Stimulated activated CD8-positive, alpha-beta memory T cell treated with anti-CD3 and anti-CD28 coated beads, Interleukin-15, amount 100 ng/mL, for 48 hours (primary cell): ENCODE data around the gene AHSP.
"Not testable (repeated sequence)": the region's sequence is repeated elsewhere in the genome, so short reads cannot be mapped to it uniquely, and the experiment has no call there.

ENCODE experiments used
- DNase-seq, 2 donors: peaks; one replicate each; pipeline ENCODE4 v3.0.0-alpha.2; 2020; ENCODE audit warnings: low read depth in 2 of 2

Gene AHSP

DNA sequence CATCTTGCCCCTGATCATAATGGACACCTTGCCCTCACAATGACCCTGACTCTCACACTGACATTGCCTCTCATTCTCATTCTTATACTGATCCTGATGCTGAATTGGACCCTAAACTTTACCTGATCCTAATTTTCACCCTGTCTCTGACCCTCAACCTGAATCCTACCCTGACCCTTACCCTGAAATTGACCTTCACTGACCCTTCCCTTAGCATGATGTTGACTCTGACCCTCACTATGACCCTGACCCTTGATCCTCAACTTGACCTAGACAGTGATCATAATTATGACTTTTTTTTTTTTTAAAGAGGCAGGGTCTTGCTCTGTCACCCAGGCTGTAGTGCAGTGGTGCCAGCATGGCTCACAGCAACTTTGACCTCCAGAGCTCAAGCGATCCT lies 3.4 kb downstream of the AHSP start:
- no peak for DNase-seq

DNA sequence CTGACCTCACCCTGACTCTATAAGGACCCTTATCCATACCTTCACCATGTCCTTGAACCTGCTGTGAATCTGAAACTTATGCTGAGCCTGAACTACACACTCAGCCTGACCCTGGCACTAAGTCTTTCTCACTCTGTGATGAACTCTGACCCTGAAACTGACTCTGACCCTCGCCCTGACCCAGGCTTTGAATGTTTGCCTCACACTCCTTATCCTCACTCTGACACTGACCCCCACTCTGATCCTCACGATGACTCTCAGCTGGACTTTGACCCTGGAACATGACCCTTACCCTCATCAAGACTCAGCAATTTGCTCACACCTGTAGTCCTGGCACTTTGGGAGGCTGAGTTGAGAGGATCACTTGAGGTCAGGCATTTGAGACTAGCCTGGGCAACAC lies 4.4 kb downstream of the AHSP start:
- DNase-seq = no peak

DNA sequence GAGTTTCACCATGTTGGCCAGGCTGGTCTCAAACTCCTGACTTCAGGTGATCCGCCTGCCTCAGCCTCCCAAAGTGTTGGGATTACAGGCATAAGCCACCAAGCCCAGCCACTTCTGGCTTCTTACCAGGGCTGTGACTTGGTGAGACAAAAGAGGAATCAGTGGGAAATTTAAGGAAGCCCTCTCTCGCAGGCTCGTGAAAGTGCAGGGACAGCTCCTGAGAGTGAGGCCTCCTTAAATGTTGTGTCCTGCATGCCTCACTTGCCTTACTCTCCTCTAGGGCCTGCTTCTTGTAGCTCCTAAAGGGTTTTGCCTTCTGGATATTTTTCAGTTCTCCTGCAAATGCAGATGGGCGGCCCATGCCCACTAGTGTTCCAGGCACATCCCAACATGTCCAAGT lies 5.2 kb downstream of the AHSP start:
- no peak for DNase-seq

DNA sequence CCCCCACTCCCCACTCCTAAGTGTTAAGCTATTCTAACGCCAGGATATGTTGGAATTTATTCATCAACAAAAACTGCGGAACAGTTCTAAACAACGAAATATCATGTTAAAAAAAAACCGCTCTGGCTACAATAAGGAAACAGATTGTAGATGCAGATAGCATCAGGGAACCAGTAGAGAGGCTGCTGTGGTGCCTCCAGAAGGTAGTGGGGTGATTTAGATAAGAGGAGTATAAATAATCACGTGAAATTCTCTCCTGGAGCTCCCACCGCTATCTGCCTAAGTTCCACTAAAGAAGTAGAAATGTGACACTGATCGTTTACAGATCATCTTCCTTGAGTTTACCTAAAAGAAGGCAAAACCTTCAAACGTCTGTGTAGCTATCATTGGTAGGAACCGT lies 8.0 kb downstream of the AHSP start:
- no peak for DNase-seq

DNA sequence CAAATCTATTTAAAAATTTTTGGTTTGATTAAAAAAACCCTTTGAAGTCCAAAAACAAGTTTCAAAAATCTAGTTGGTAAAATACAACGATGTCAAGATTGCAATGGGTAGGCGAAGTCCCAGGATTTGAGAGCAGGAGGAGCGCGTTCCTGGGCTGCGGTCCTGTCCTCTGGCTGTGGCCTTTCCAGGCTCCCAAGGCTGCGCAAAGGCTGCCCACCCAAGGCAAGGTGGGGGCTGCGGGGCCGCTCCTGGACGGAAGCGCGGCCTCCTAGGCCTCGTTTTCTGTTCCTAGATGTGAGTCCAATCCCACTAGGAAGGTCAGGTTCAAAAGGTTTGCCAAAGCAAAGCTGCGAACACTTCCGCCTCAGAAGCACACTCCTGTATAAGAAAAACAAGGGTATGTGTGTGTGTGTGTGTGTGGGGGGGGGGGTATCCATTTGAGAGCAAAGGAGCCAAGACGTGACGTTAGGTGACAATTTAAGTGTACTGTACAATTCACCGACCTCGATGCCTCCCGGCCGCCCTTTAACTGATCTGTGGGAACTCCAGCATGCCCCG lies 9.2 kb downstream of the AHSP start:
- no peak for DNase-seq

DNA sequence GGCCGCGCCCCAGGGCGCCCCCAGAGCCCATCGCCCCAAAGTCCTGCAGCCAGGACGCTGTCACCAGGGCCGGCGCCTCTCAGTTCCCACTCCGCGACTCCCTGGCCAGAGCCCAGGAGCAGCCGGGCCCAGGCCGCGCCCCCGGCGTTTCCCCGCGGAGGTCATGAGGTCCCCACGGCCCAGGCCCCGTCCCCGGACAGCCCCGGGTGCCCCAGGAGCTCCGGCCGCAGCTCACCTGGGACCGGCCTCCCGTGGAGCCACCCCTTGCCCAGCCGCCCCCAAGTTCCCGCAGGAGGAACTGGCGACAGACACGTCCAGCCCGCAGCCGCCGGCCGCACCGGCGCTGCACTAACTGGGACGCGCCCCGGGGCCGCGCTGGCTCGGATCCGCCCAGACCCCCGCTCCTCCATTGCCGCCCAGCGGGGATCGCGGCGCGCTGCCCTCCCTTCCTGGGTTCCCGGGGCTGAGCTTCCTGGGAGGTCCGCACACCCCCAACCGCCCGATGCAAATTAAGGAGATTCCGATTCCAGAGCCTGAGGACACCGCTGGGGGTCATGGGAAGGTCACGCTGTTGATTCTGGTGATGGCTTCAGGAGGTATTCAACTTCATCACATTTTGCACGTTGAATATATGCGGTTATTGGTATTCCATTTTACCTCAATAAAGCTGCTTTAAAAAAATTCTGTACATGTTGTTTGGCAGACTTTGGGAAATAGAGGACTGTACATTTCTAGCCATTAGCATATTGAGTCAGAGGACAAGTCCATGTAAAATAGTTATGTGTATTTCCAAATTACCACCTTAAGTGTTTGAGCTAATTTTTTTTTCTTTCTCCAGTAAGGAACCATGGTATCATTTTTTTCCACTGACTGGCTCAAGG lies 9.9 kb downstream of the AHSP start:
- DNase-seq = no peak

DNA sequence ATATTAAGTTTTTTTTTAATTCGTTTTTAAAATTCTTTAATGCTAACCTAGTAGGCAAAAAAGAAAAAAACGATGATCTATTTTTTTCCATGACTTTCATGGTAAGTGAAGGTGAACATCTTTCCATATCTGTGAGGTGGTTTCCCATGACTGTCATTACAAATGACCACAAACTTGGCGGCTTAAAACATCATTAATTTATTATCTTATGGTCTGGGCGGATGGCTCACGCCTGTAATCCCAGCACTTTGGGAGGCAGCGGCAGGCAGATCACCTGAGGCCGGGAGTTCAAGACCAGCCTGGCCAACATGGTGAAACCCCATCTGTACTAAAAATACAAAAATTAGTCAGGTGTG lies 10.5 kb downstream of the AHSP start:
- DNase-seq = not testable (repeated sequence)

DNA sequence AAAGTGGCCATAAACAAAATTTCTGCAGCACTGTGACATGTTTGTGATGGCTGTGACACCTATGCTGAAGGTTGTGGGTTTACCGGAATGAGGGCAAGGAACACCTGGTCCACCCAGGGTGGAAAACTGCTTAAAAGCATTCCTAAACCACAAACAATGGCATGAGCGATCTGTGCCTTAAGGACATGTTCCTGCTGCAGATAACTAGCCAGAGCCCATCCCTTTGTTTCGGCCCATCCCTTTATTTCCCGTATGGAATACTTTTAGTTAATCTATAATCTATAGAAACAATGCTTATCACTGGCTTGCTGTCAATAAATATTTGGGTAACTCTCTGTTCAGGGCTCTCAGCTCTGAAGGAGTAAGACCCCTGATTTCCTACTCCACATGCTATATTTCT lies 12.1 kb downstream of the AHSP start:
- DNase-seq = not testable (repeated sequence)

DNA sequence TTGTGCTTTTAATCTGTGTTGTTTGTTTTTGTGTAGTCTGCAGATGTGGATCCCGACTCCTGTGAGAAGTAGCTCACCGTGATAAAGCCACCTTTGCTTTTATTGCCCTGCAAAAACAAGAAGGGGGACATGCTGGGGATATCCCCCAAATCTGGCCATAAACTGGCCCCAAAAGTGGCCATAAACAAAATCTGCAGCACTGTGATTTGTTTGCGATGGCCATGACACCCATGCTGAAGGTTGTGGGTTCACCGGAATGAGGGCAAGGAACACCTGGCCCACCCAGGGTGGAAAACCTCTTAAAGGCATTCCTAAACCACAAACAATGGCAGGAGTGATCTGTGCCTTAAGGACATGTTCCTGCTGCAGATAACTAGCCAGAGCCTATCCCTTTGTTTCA lies 15.1 kb downstream of the AHSP start:
- no peak for DNase-seq

DNA sequence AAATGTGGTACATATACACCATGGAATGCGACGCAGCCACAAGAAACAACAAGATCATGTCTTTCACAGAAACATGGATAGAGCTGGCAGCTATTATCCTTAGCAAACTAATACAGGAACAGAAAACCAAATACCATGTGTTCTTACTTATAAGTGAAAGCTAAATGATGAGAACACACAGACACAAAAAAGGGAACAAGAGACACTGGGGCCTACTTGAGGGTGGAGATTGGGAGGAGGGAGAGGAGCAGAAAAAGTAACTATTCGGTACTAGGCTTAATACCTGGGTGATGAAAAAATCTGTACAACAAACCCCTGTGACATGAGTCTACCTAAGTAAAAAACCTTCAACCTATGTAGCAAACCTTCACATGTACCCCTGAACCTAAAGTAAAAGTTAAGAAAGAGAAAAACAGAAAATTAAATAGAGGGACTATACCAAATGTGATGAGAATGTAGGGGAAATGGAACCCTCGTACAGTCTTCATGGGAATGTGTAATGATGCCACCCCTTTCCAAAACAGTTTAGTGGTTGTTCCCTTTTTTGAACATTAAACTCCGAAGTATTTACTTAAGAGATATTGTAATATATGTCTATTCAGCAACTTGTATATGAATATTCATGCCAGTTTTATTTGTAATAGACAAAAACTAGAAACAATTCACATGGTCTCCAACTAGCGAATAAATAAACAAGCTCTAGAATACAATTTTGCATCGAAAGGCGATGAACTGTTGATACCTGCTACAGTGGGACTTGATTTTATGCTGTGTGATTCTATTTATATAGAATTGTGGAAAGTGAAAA lies 33.9 kb downstream of the AHSP start:
- no peak for DNase-seq

DNA sequence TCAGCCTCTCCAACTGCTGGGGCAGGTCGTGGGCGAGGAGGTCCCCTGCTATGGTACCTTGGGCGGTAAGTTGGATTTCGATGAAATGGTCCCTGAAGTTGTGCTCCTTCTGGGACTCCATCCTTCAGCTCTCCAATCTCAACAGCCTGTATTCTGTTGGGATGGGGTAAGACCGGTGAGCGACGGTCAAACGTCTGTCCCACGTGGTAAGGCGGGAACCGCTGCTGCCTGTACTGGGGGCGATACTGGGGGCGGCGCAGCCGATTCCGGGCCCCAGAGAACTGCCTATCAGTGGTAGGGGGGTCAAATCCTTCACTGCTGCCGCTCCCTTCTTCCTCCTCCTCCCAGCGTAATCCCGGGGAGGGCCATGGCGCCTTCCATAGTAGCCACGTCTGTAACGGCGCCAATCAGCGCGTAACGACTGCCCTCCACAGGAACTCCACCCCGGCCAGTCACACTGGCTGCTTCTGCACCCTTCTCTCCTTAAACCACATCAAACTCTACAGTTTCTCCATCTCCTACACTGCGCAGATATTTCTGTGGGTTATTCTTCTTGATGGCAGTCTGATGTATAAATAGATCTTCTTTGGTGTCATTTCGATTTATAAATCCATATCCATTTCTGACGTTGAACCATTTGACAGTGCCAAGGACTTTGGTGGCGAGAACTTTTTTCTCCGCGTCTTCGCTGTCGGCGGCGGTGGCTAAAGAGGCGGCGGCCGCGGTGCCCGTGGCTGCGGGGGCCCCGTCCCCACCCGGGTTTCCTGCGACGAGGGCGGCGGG lies 41.1 kb downstream of the AHSP start:
- DNase-seq = no peak

DNA sequence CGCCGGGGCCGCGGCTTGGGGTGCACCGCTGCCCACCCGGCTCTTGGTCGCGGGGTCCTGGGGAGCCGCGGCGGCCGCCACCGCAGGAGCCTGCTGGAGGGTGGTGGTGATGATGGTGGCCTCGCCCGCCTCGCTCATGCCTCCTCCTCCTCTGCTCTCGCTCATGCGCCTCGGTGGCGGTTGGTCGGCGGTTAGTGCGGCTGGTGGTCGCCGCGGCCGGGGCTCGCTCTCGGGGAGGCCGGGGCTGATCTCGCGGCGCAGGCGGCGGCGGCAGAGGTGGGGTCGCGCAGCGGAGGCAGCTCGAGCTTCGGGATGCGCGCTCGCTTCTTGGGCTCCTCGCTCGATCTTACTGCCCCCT lies 41.6 kb downstream of the AHSP start:
- peak in 1 of 2 donors; percentile 2 for DNase-seq

DNA sequence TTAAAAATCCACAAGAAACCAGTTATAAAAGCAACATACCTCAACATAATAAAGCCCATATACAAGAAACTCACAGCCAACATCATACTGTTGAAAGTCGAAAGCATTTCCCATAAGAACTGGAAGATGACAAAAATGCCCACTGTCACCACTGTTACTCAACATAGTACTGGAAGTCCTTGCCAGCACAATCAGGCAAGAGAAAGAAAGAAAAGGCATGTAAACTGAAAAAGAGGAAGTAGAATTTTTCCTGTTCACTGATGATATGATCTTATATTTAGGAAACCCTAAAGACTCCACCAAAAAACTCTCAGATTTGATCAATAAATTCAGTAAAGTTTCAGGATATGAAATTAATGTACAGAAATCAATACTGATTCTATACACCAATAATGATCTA lies 45.1 kb downstream of the AHSP start:
- DNase-seq = no peak

DNA sequence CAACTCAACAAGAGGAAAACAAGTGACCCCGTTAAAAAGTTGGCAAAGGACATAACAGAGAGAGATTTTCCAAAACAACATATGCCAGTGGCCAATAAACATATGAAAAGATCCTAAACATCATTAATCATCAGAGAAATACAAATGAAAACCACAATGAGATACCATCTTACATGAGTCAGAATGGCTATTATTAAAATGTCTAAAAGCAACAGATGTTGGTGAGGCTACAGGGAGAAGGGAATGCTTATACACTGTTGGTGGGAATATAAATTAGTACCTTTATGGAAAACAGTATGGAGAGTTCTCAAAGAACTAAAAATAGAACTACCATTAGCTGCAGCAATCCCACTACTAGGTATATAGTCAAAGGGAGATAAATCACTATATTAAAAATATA lies 46.5 kb downstream of the AHSP start:
- not testable (repeated sequence) for DNase-seq

DNA sequence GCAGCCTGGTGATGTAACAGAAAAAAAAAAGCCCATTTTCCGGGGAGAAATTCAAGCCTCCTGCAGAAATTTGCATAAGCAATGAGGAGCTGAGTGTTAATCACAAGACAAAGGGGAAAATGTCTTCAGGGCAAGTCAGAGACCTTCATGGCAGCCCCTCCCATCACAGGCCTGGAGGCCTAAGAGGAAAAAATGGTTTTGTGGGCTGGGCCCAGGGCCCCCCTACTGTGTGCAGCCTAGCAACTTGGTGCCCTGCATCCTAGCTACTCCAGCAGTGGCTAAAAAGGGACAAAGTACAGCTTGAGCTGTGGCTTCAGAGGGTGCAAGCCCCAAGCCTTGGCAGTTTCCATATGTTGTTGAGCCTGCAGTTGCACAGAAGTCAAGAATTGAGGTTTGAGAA lies 49.7 kb downstream of the AHSP start:
- no peak for DNase-seq
